Esophagus muscularis mucosa (tissue), 4 donors: ENCODE data around the gene PDCD4. TPM values are rescaled to one million over a fixed set of nuclear protein-coding genes. Genes with fewer than 3 reads are reported as not detected.

ENCODE experiments used
- DNase-seq: peaks from one replicate; pipeline ENCODE4 v3.0.0-alpha.2; 2017; ENCODE audit errors: extremely low spot score
- H3K27ac ChIP-seq, 4 donors: fragments of 200-600 bp; sonication (generic); replicated peaks in 1 of 4; 1 replicate in 3 of 4; 2 replicates in 1 of 4; pipeline ENCODE4 v1.5.1; 2016 to 2019; ENCODE audit warnings: mild to moderate bottlenecking in 1 of 4
- H3K27me3 ChIP-seq, 4 donors: fragments of 200-600 bp; sonication (generic); one replicate each; pipeline versions ENCODE4 v1.5.1 to v1.6.0; 2016 to 2019
- H3K36me3 ChIP-seq, 4 donors: fragments of 200-600 bp; sonication (generic); one replicate each; pipeline ENCODE4 v1.5.1; 2016 to 2019
- H3K4me1 ChIP-seq, 4 donors: fragments of 200-600 bp; sonication (generic); one replicate each; pipeline ENCODE4 v1.5.1; 2016 to 2019
- H3K4me3 ChIP-seq, 4 donors: fragments of 200-600 bp; sonication (generic); 1 replicate in 2 of 4; 2 replicates in 2 of 4; pipeline ENCODE4 v1.5.1; 2016 to 2019; ENCODE audit warnings: mild to moderate bottlenecking in 4 of 4, moderate library complexity in 1 of 4
- H3K9me3 ChIP-seq, 4 donors: fragments of 200-600 bp; sonication (generic); 1 replicate in 3 of 4; 2 replicates in 1 of 4; pipeline ENCODE4 v1.5.1; 2016 to 2019
- EP300 ChIP-seq: sonication (generic); formaldehyde crosslinking; IDR thresholded peaks from one replicate; pipeline ENCODE4 v1.6.1; 2017; ENCODE audit warnings: antibody characterized with exemption
- POLR2A ChIP-seq: fragments of 450-650 bp; IDR thresholded peaks from one replicate; pipeline ENCODE4 v1.6.1; 2017; ENCODE audit warnings: antibody characterized with exemption, moderate library complexity, mild to moderate bottlenecking, low read depth
- POLR2AphosphoS5 ChIP-seq, 2 donors: sonication (generic); formaldehyde crosslinking; IDR thresholded peaks; one replicate each; pipeline ENCODE4 v1.6.1; 2017; ENCODE audit warnings: antibody characterized with exemption in 2 of 2
- WGBS: methylation state at CpG from one replicate; pipeline ENCODE4 v1.1.5; 2018; 5-methylcytosine and 5-hydroxymethylcytosine counted together
- intact Hi-C: fragments of 100-400 bp; cut with DNase I; formaldehyde crosslinking; loops from one replicate; pipeline ENCODE4 v1.15.1; 2023
- total RNA-seq, 4 donors: library from RNA; depleted of rRNA; stranded (reverse); fragments of >200 nt; gene quantifications; one replicate each; pipeline versions ENCODE4 v1.1.0 to v1.2.1, GENCODE V29; 2016
- TF ChIP-seq, protein P1 (sequence below), 3 experiments: fragments of 200-600 bp in 2 of 3; fragments of 450-650 bp in 1 of 3; sonication (generic) in 2 of 3; IDR thresholded peaks; one replicate each; pipeline ENCODE4 v1.5.1; 2017 to 2019; ENCODE audit warnings: antibody characterized with exemption in 3 of 3, mild to moderate bottlenecking in 2 of 3, moderate library complexity in 1 of 3

PDCD4 gene
- total RNA-seq, 4 donors from 2014 or later: 65.6 to 97.7 (median 78.3) TPM

GRCh38 chr10:110903280-110904278 is 31.9 kb downstream of the PDCD4 start:
- no peaks in the 10 kb centered on the region for H3K27me3 ChIP-seq
- peaks cover 0 to 15% (median 13%) of the 10 kb centered on the region in 4 donors for H3K4me1 ChIP-seq
- WGBS: 87% methylated on average over 3 of the region's 3 CpGs
- TF ChIP-seq POLR2AphosphoS5 (IDR thresholded peaks at IDR 0.05) (no peak), POLR2A (no peak), EP300 (no peak)
- TF ChIP-seq, protein P1, sequence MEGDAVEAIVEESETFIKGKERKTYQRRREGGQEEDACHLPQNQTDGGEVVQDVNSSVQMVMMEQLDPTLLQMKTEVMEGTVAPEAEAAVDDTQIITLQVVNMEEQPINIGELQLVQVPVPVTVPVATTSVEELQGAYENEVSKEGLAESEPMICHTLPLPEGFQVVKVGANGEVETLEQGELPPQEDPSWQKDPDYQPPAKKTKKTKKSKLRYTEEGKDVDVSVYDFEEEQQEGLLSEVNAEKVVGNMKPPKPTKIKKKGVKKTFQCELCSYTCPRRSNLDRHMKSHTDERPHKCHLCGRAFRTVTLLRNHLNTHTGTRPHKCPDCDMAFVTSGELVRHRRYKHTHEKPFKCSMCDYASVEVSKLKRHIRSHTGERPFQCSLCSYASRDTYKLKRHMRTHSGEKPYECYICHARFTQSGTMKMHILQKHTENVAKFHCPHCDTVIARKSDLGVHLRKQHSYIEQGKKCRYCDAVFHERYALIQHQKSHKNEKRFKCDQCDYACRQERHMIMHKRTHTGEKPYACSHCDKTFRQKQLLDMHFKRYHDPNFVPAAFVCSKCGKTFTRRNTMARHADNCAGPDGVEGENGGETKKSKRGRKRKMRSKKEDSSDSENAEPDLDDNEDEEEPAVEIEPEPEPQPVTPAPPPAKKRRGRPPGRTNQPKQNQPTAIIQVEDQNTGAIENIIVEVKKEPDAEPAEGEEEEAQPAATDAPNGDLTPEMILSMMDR (IDR thresholded peaks at IDR 0.05): no peak
- intact Hi-C loops: no loop called here
- H3K9me3 ChIP-seq: no peaks in the 10 kb centered on the region
- DNase-seq: no peak
- H3K4me3 ChIP-seq: no peak overlapping the region
- peaks cover 0 to 42% (median 19%) of the 10 kb centered on the region in 4 donors for H3K36me3 ChIP-seq
- H3K27ac ChIP-seq: no peak overlapping the region

- TF ChIP-seq EP300 (no peak), POLR2AphosphoS5 (IDR thresholded peaks at IDR 0.05) (no peak), POLR2A (no peak)
- TF ChIP-seq, protein P1 (IDR thresholded peaks at IDR 0.05): no peak
- 75% methylated on average over 4 of the region's 4 CpGs for WGBS
- Histone ChIP-seq H3K27ac (no peak overlapping the region), H3K4me1 (peaks cover 0 to 7% (median 0%) of the 10 kb centered on the region in 4 donors), H3K27me3 (no peaks in the 10 kb centered on the region), H3K4me3 (no peak overlapping the region), H3K9me3 (no peaks in the 10 kb centered on the region), H3K36me3 (peaks cover 0 to 10% (median 4%) of the 10 kb centered on the region in 4 donors)
- intact Hi-C loops: no loop called here
- DNase-seq: no peak
Observed at GRCh38 chr10:110910138-110910537, 38.4 kb downstream of the PDCD4 start.

- 31% methylated on average over 3 of the region's 3 CpGs for WGBS
- TF ChIP-seq EP300: no peak
- TF ChIP-seq, protein P1 (IDR thresholded peaks at IDR 0.05): no peak
- TF ChIP-seq POLR2AphosphoS5 (IDR thresholded peaks at IDR 0.05): no peak
- TF ChIP-seq POLR2A: no peak
Observed at GRCh38 chr10:110912374-110912773, 40.6 kb downstream of the PDCD4 start.

DNA sequence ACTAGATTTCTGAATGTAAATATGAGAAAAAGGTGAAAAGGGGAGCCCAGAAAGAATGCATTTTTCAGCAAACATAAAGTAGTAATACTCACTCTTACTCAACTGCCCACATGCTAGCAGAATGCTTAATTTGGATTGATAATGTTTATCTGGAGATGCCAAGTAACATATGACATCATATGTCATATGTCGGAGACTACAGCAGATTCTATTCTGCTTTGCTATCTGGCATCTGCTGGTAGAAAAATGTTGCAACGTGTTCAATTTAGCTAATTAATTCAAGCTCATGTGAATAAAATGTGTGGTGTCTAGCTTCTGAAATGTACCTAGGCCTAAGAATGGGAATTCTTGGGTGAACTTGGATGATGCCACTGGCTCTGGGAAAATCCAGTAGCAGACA is 42.7 kb downstream of the PDCD4 start:
- WGBS: 94% methylated on average over 2 of the region's 2 CpGs
- no peaks in the 10 kb centered on the region for H3K9me3 ChIP-seq
- H3K27ac ChIP-seq: no peak overlapping the region
- no peak overlapping the region for H3K4me3 ChIP-seq
- DNase-seq: no peak
- H3K27me3 ChIP-seq: no peaks in the 10 kb centered on the region
- H3K4me1 ChIP-seq: peaks cover 9 to 21% (median 11%) of the 10 kb centered on the region in 4 donors
- H3K36me3 ChIP-seq: peaks cover 0 to 11% (median 1%) of the 10 kb centered on the region in 4 donors
- intact Hi-C loops: no loop called here
- TF ChIP-seq, protein P1 (IDR thresholded peaks at IDR 0.05): no peak
- TF ChIP-seq EP300 (no peak), POLR2A (no peak), POLR2AphosphoS5 (IDR thresholded peaks at IDR 0.05) (no peak)

More at GRCh38 chr10:110912374-110912773, 40.6 kb downstream of the PDCD4 start:
- DNase-seq: no peak
- Histone ChIP-seq H3K9me3 (no peaks in the 10 kb centered on the region), H3K4me1 (peaks cover 1 to 12% (median 2%) of the 10 kb centered on the region in 4 donors), H3K4me3 (no peak overlapping the region), H3K27me3 (no peaks in the 10 kb centered on the region), H3K27ac (no peak overlapping the region), H3K36me3 (peaks cover 0 to 11% (median 1%) of the 10 kb centered on the region in 4 donors)
- intact Hi-C loops: no loop called here
